GM10248 (cell line): ENCODE data around the gene RSPH10B2.
"Not testable (repeated sequence)": the region's sequence is repeated elsewhere in the genome, so short reads cannot be mapped to it uniquely, and the experiment has no call there.

Source experiments
- CTCF ChIA-PET: fragments of 300-600 bp; sonication (Branson Sonifier 250); formaldehyde crosslinking; extraction: SDS; loops from one replicate; lab custom pipeline; 2021; ENCODE audit warnings: antibody characterized with exemption; lab: Yijun Ruan, JAX
- POLR2A ChIA-PET: fragments of 350-650 bp; sonication (Branson Sonifier 250); formaldehyde crosslinking; extraction: SDS; loops from one replicate; lab custom pipeline; 2020; ENCODE audit warnings: antibody characterized with exemption; lab: Yijun Ruan, JAX
- DNase-seq: peaks from one replicate; pipeline ENCODE4 v3.0.0; 2012; ENCODE audit errors: extremely low spot score

The RSPH10B2 gene

GRCh38 chr7:6750173-6750572, 3.7 kb upstream of the RSPH10B2 start:
- POLR2A ChIA-PET, CTCF ChIA-PET, DNase-seq: not testable (repeated sequence)

DNA sequence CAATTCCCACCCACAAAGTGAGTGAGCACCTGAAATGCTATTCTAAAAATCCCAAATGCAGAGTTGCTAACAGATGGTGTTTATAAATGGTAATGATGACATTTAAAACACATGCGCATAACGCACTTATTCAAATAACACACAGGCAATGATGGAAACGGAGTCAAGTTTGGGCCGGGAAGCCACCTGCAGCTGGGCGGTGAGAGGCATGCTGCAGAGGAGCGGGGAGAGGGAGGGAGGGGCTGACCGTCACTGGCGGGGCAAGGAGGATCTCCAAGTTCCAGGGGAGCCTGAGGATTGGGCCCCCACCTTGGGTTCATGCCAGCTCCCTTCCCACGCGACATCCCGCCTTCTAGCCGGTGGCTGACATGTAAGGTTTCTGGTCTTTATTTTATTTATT, 7.3 kb downstream of the RSPH10B2 start:
- POLR2A ChIA-PET, CTCF ChIA-PET: not testable (repeated sequence)

DNA sequence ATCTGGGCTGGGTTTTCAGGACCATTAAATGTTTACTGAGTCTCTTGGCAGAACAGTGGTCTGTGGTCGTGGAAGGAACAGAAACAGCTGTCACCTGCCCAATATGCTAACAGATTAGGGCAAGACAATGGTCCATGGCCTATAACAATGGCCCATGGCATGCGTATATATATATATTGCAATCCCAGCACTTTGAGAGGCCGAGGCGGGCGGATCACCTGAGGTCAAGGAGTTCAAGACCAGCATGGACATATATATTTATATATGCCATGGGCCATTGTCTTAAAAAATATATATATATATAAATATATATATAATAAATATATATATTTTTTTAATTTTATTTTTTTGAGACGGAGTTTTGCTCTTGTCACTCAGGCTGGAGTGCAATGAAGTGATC, 27.7 kb downstream of the RSPH10B2 start:
- CTCF ChIA-PET, DNase-seq, POLR2A ChIA-PET: not testable (repeated sequence)

More for the DNA sequence above, 7.3 kb downstream of the RSPH10B2 start:
- not testable (repeated sequence) for DNase-seq

DNA sequence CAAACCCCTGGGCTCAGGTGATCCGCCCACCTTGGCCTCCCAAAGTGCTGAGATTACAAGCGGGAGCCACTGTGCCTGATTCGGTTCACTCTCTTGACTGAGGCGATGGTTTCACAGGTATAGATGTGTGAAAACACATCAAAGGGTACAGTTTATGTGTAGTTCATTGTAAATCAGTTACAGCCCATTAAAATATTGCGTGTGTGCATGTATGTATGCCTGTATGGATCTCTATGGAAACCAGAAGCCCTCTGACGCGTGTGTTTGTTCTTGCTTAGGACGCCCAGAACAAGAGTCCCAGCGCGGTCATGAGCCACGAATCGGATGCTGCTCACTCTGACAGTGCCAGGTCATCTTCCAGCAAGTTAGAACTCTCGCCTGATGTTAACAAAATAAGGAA, 35.5 kb downstream of the RSPH10B2 start:
- POLR2A ChIA-PET, DNase-seq, CTCF ChIA-PET: not testable (repeated sequence)

- POLR2A ChIA-PET, DNase-seq, CTCF ChIA-PET: not testable (repeated sequence)
These were observed 38.4 kb downstream of the RSPH10B2 start for GRCh38 chr7:6792113-6792872.

DNA sequence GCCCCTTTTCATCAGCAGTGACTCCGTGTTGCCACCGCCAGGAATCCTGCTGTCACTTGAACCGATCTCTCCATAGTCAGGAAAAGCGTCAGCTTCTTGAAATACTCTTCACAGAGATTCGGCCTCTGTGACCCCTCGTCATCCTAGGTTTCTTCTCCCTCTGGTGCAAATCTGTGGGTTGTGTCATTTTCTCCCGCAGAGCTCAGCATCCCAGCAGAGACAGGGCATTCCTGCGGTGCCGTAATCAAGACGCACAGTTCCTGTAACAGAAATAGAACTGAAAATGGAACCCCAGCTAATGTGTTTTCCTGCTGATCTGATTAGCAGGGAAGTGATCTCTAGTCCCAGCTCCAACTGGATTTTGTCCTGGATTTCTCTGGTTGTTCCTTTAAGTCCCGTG, 40.4 kb downstream of the RSPH10B2 start:
- DNase-seq, POLR2A ChIA-PET, CTCF ChIA-PET: not testable (repeated sequence)

DNA sequence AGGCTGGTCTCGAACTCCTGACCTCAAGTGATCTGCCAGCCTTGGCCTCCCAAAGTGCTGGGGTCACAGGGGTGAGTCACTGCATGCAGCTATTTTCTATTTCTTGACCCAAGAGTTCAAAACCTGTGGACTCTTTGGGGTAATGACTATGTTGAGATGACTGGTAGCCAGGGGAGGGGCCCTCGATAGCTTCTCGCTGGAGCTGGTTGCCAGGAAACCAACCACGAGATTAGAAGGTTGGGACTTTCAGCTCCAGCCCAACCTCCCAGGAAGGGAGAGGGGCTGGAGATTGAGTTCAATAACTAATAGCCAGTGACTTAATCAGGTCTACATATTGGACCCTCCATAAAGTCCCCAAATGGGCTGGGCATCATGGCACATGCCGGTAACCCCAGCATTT, 43.3 kb downstream of the RSPH10B2 start:
- POLR2A ChIA-PET, CTCF ChIA-PET, DNase-seq: not testable (repeated sequence)

- CTCF ChIA-PET, POLR2A ChIA-PET, DNase-seq: not testable (repeated sequence)
These were observed 44.1 kb downstream of the RSPH10B2 start for GRCh38 chr7:6798047-6798446.

- DNase-seq, POLR2A ChIA-PET, CTCF ChIA-PET: not testable (repeated sequence)
These were observed 46.0 kb downstream of the RSPH10B2 start for GRCh38 chr7:6799887-6800286.

DNA sequence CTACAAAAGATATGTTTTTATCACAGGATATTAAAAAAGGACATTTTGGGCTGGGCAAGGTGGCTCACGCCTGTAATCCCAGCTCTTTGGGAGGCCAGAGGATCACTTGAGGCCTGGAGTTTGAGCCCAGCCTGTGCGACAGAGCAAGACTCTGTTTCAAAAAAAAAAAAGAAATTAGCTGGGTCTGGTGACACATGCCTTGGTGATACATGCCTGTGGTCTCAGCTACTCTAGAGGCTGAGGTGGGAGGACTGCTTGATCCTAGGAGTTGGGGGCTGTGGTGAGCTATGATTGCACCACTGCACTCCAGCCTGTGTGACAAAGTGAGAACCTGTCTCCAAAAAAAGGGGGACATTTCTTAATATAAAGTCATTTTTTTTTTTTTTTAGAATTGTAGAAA, 46.4 kb downstream of the RSPH10B2 start:
- POLR2A ChIA-PET, DNase-seq, CTCF ChIA-PET: not testable (repeated sequence)

DNA sequence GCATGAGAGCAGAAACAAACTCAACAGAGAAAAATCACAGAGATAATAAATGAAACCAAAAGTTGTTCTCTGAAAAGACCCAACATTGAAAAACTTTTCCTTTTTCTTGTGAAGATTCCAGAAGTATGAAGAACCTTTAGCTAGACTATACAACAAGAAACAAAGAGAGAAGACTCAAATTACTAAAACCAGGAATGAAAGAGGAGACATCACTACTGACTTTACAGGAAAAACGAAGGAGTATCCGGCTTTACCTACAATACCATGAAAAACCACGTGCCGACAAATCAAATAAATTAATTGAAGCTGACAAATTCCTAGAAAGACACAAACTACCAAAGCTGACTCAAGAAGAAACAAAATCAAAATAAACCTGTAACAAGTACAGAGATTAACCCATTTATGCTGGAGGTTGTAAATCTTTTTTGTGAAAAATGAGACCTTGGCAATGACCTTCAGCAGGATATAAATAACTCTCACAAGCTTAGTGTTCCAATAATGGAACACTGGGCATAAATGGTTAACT, 53.6 kb downstream of the RSPH10B2 start:
- POLR2A ChIA-PET, DNase-seq, CTCF ChIA-PET: not testable (repeated sequence)

- DNase-seq, POLR2A ChIA-PET, CTCF ChIA-PET: not testable (repeated sequence)
These were observed 54.1 kb downstream of the RSPH10B2 start for GRCh38 chr7:6807959-6808358.

DNA sequence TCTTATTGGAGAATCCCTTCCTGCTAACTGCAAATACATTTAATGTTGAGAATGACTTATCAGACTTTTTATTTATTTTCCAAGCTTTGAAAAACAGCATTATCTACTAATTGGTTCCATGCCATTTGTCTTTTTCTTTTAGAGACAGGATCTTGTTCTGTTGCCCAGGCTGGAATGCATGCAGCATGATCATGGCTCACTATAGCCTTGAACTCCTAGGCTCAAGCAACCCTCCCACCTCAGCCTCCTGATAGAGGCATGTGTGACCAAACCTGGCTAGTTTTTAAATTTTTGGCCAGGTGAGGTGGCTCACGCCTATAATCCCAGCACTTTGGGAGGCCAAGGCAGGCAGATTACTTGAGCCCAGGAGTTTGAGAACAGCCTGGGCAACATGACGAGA, 59.1 kb downstream of the RSPH10B2 start:
- CTCF ChIA-PET, POLR2A ChIA-PET, DNase-seq: not testable (repeated sequence)

DNA sequence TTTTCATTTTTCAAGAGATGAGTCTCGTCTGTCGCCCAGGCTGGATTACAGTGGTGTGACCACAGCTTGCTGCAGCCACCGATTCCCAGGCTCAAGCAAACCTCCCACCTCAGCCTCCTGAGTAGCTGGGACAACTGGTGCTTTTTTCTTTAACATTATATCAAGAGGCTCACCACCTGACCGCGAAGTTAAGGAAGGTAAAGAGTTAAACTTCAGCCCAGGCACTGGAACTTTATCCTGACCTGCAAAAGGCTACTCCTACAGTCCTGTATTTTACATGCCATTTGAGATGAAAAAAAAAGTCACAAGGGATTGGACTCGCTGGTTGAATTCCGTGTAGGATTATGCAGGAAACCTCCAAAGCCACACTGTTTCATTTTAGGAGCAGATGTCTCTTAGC, 61.6 kb downstream of the RSPH10B2 start:
- CTCF ChIA-PET, POLR2A ChIA-PET, DNase-seq: not testable (repeated sequence)

DNA sequence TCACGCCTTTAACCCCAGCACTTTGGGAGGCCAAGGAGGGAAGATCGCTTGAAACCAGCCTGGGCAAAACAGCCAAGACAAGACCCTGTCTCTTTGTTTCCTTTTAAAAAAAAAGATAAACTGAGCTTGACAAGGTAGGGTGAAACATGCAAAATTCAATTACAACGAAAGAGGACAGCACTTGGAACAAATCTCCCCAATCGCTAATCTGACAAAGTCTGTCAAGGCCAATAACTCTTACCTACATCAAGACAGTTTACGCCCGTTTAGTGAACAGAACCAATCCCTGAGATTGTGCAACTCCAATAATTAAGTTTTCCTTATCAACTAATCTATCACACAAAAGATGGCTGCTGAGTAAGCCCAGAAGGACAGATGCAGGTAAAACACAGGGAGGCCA, 67.7 kb downstream of the RSPH10B2 start:
- POLR2A ChIA-PET, DNase-seq: not testable (repeated sequence)
- CTCF ChIA-PET: interaction anchor here (1.2 kb wide), 1 partner anchor 9 kb away, joined by 4 read pairs; no protein-coding TSS in a partner anchor

GRCh38 chr7:6825236-6826125, 71.6 kb downstream of the RSPH10B2 start:
- DNase-seq, POLR2A ChIA-PET, CTCF ChIA-PET: not testable (repeated sequence)
